ENCODE results near the gene RCAN1.

DNA sequence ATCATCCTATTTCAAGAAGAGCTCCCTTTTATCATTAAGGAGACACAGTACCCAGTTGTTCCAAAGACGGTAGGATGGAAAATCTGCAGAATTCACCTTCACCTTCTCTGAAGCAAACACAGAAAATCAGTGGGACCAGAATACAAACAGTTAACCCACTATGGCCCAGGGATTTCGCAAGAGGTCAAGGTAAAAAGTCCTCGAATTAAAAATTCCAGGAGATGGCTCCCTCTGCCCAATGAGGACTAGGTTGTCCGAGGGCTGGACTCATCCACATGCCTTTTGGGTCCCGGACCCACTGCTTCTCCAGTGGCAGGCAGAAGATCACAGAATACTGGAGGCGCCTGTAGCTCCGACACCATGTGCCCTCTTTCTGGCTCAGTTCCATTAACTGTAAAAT is 42.9 kb downstream of the RCAN1 start:
- TF ChIP-seq CTCF (IDR thresholded peaks at IDR 0.05) (no peak), EP300 (IDR thresholded peaks at IDR 0.05) (no peak)

All from suprapubic skin (tissue), 3 donors.